IMR-90 (cell line): ENCODE results near the gene NFAT5.

Source experiments
- CEBPB ChIP-seq: IDR thresholded peaks from 2 replicates; pipeline ENCODE4 v1.6.1; 2012; ENCODE audit warnings: low read depth, low read length, improper control_type of control experiment
- CTCF ChIP-seq: conservative IDR thresholded peaks from 2 replicates; pipeline ENCODE4 v1.5.1; 2012; ENCODE audit warnings: mild to moderate bottlenecking, low read depth, low read length, improper control_type of control experiment
- ELK1 ChIP-seq: fragments of 150-350 bp; IDR thresholded peaks from 2 replicates; pipeline ENCODE4 v1.6.1; 2016; ENCODE audit warnings: low read depth, mild to moderate bottlenecking, low read length, moderate library complexity, borderline replicate concordance
- FOS ChIP-seq: fragments of 150-350 bp; IDR thresholded peaks from 2 replicates; pipeline ENCODE4 v1.6.1; 2016; ENCODE audit warnings: low read depth, low read length
- MAFK ChIP-seq: IDR thresholded peaks from 2 replicates; pipeline ENCODE4 v1.6.1; 2012; ENCODE audit warnings: low read depth, low read length, improper control_type of control experiment
- MAZ ChIP-seq: IDR thresholded peaks from 2 replicates; pipeline ENCODE4 v1.6.1; 2012; ENCODE audit warnings: low read depth, mild to moderate bottlenecking, low read length, improper control_type of control experiment, moderate library complexity, borderline replicate concordance
- MXI1 ChIP-seq: IDR thresholded peaks from 2 replicates; pipeline ENCODE4 v1.6.1; 2012; ENCODE audit warnings: low read depth, mild to moderate bottlenecking, low read length, moderate library complexity, borderline replicate concordance
- POLR2A ChIP-seq: IDR thresholded peaks from 2 replicates; pipeline ENCODE4 v1.6.1; 2012; ENCODE audit warnings: mild to moderate bottlenecking, low read depth, low read length
- RAD21 ChIP-seq: IDR thresholded peaks from 2 replicates; pipeline ENCODE4 v1.6.1; 2012; ENCODE audit warnings: low read length, improper control_type of control experiment
- RCOR1 ChIP-seq: IDR thresholded peaks from 2 replicates; pipeline ENCODE4 v1.6.1; 2012; ENCODE audit warnings: mild to moderate bottlenecking, low read length, improper control_type of control experiment; ENCODE audit not compliant: insufficient replicate concordance
- RFX5 ChIP-seq: IDR thresholded peaks from 2 replicates; pipeline ENCODE4 v1.8.0; 2012; ENCODE audit warnings: low read depth, mild to moderate bottlenecking, low read length, moderate library complexity

GRCh38 chr16:69745232-69745612 lies 179.5 kb downstream of the NFAT5 start:
- TF ChIP-seq RAD21 = no peak
- no peak for TF ChIP-seq CTCF
- no peak for TF ChIP-seq FOS
- TF ChIP-seq POLR2A = no peak
- TF ChIP-seq RFX5 = no peak
- TF ChIP-seq MAZ = no peak
- TF ChIP-seq MAFK = no peak
- no peak for TF ChIP-seq ELK1
- TF ChIP-seq MXI1 = no peak
- TF ChIP-seq RCOR1 = no peak
- no peak for TF ChIP-seq CEBPB
